GM19328 (cell line): ENCODE measurements around the gene SUGP2.
A peak's percentile ranks its signal among the peaks of the same experiment; 100 is the strongest.
"Not testable (repeated sequence)": the region's sequence is repeated elsewhere in the genome, so short reads cannot be mapped to it uniquely, and the experiment has no call there.

Source experiments
- ATAC-seq: cut with Tn5 transposase; IDR thresholded peaks from one replicate; pipeline ENCODE4 v1.9.1; 2021; ENCODE audit warnings: mild to moderate bottlenecking, moderate library complexity; ENCODE audit not compliant: unreplicated experiment

Gene SUGP2

GRCh38 chr19:19034204-19034624 lies 897 bp upstream of the SUGP2 start:
- ATAC-seq, result no peak

DNA sequence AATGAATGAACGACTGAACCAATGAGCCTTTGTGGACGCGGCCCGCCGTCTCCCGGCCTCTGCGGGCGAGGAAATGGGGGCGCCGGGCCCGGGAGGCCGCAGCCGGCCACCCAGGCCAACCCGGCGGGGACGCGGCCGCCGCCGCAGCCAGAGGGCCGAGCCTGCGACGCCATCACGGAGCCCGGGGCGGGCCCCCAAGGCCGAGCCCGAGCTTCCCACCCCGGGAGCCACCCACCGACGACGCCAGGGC lies 216 bp downstream of the SUGP2 start:
- ATAC-seq, result no peak

- peak; percentile 35 for ATAC-seq
Measured at GRCh38 chr19:19032420-19033175, 719 bp downstream of the SUGP2 start.

- ATAC-seq, result no peak
Measured at GRCh38 chr19:19031891-19032290, 1.4 kb downstream of the SUGP2 start.

DNA sequence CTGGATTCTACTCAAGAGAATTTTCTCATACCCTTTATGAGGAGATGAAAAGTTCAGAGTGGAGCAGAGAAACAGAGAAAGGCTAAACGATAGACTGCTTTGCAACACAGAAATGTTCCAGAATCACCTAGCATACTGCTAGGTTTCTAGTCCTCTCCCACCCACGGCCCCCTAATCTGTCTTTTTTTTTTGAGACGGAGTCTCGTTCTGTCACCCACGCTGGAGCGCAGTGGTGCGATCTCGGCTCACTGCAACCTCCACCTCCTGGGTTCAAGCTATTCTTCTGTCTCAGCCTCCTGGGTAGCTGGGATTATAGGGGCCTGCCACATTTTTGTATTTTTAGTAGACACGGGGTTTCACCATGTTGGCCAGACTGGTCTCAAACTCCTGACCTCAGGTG lies 4.8 kb downstream of the SUGP2 start:
- no peak for ATAC-seq

DNA sequence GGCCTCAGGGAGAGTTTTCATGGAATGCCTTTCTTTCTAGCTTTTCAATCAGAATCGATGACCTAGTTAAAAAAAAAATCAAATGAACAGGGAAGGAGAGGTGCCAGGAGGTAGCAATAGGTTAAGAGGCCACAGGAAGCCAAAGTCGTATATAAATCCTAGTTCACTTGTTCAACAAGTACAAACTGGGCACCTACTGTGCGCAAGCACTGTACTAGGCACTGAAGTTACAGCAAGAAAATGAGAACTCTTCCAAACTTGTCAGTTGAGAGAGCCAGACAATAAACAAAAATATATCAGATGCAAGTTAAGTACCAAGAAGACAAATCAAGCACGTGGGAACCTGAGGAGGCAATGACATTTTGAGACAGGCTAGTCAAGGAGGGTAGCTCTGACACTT lies 6.1 kb downstream of the SUGP2 start:
- no peak for ATAC-seq

DNA sequence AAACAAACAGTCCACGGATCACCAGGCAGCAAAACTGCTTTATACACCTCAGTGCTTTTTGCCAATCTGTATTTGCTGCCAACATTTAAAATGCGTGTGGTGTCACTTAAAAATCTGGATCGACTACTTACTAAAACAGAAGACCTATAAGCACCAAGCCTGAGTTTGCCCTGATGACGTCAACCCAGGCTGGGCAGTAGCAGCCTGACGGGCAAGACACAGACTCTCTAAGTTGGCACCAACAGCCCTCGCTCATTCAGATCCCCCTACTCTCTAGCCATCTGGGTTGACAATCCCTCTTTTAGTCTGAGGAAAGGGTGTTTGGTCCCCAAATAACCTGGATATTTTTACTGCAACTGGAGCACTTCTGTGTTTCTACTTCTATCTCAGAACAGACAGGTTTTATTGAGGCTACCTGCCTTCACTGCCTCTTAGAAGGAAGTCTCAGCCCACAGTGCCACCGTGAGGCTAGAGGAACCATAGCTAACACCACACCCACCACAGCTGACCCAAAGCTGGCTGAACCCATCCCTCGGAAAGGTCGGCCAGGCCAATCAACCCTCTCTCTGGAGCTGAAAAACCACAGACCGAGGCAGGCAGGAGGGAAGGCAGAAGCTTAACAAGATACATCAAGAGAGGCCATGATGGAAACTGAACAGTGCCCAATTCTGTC lies 6.9 kb downstream of the SUGP2 start:
- ATAC-seq, result no peak

GRCh38 chr19:19025861-19026260 lies 7.5 kb downstream of the SUGP2 start:
- no peak for ATAC-seq

DNA sequence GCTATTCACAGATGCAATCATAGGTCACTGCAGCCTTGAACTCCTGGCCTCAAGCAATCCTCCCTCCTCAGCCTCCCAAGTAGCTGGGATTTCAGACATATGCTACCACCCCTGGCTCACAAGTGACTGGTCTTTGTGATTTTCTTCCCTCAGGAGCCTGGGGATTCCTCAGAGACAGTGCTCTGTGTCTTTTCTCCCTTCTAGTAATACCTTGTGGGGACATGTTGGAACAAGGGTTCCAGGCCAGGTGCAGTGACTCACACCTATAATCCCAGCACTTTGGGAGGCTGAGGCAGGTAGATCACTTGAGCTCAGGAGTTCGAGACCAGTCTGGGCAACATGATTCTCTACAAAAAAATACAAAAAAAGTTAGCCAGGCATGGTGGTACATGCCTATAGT lies 9.9 kb downstream of the SUGP2 start:
- ATAC-seq, result not testable (repeated sequence)

DNA sequence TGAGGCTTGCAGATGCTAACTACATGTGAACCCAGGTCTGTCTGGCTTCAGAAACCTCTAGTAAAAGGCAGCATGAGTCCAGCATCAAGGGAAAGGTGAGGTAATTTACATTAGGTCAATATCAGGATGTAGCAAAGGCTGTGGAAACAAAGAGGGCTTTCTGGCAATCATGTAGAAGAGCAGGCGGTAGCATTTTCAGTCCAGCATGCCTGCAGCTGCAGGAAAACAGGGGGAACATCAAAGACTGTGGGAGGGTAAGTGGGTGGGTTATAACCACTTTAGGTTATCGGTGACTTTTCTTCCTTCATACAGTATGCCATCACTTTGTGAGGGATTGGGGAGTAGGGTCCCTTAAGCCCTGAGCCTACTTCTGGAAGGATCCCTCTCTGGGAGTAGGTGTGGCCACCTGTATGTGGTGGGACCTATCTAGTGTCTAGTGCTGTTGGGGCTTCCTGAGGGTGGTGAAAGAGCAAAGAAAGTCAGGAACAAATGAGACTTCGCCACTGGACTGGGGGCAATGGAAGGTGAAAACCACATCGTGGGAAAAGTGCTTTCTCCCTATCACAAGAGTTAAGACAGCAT lies 10.8 kb downstream of the SUGP2 start:
- no peak for ATAC-seq

GRCh38 chr19:19021115-19021514 lies 12.2 kb downstream of the SUGP2 start:
- ATAC-seq, result no peak

GRCh38 chr19:19010551-19010950 lies 22.8 kb downstream of the SUGP2 start:
- ATAC-seq, result no peak

GRCh38 chr19:19009951-19010350 lies 23.4 kb downstream of the SUGP2 start:
- no peak for ATAC-seq

GRCh38 chr19:19006213-19006612 lies 27.1 kb downstream of the SUGP2 start:
- no peak for ATAC-seq

DNA sequence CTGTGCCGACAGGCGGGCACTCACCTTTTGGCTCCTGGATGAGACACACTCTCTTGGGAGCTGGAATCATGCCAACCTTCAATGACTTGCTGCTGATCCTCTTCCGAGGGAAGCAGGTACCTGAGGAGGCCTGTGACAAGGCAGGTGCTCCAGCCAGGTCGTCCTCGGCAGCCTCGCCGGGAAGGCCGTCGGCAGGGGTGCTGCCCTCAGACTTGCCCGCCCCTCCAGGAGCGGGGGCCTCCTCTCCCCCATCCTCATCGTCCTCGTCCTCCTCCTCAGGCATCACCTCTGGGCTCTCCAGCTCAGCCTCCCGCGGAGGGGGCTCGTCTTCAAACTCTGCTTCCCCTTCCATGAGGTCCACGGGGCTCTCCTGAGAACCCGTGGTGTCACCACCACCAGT lies 29.2 kb downstream of the SUGP2 start:
- ATAC-seq, result no peak

GRCh38 chr19:18999896-19000620 lies 33.3 kb downstream of the SUGP2 start:
- ATAC-seq, result no peak

GRCh38 chr19:18999016-18999758 lies 34.1 kb downstream of the SUGP2 start:
- no peak for ATAC-seq

GRCh38 chr19:18998276-18998675 lies 35.0 kb downstream of the SUGP2 start:
- ATAC-seq, result no peak

- ATAC-seq, result no peak
Measured at GRCh38 chr19:18996796-18997394, 36.4 kb downstream of the SUGP2 start.

GRCh38 chr19:18996351-18996750 lies 37.0 kb downstream of the SUGP2 start:
- ATAC-seq, result no peak

- no peak for ATAC-seq
Measured at GRCh38 chr19:18995804-18996241, 37.5 kb downstream of the SUGP2 start.
